Stimulated activated CD4-positive, alpha-beta T cell treated with anti-CD3 and anti-CD28 coated beads, TNF-alpha, amount 100 ng/mL, for 24 hours (primary cell): Measurements from ENCODE around the gene ANKS6.

Source experiments
- DNase-seq, 3 experiments: peaks; one replicate each; pipeline ENCODE4 v3.0.0-alpha.2; 2020; ENCODE audit warnings: low read depth in 3 of 3

ANKS6 gene

GRCh38 chr9:98791608-98792490 lies 4.5 kb downstream of the ANKS6 start:
- DNase-seq = no peak

DNA sequence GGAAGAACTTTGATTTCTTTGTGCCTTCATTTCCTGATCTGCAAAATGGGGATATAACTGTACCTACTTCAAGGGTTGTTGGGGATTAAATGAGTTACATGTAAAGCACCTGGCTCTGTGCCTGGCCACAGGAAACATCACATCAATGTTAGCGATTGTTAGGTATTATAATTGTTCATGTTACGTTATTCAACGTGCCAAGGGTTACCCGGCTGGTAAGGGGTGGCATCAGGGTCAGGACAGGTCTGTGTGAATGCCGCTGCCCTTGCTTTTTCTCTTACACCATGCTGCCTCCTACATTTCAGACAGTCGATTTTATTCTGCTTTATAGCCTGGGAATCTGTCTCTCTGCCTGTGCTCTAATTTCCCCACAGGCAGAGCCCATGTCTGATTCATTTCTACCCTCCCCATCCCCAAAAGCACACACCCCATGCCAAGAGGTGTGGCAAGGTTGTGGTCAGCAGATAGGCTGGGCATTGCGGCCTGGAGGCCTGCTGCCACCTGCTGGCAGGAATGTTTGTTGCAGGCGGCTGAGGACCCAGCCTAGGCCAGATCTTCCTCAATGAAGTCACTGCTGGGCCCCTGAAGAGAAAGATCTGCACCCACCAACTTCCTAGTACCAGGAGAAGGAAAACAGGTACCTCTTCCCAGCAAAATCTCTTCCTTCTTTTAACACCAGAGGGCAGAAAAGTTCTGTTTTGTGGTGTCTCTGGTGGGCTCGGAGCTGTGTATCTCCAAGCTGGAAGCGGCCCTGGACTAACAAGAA lies 5.3 kb downstream of the ANKS6 start:
- peak in 2 of 3 experiments; percentile 28 to 59 for DNase-seq

GRCh38 chr9:98790134-98790841 lies 6.1 kb downstream of the ANKS6 start:
- no peak for DNase-seq

GRCh38 chr9:98789483-98790133 lies 6.7 kb downstream of the ANKS6 start:
- no peak for DNase-seq

GRCh38 chr9:98787766-98788335 lies 8.5 kb downstream of the ANKS6 start:
- DNase-seq = no peak

DNA sequence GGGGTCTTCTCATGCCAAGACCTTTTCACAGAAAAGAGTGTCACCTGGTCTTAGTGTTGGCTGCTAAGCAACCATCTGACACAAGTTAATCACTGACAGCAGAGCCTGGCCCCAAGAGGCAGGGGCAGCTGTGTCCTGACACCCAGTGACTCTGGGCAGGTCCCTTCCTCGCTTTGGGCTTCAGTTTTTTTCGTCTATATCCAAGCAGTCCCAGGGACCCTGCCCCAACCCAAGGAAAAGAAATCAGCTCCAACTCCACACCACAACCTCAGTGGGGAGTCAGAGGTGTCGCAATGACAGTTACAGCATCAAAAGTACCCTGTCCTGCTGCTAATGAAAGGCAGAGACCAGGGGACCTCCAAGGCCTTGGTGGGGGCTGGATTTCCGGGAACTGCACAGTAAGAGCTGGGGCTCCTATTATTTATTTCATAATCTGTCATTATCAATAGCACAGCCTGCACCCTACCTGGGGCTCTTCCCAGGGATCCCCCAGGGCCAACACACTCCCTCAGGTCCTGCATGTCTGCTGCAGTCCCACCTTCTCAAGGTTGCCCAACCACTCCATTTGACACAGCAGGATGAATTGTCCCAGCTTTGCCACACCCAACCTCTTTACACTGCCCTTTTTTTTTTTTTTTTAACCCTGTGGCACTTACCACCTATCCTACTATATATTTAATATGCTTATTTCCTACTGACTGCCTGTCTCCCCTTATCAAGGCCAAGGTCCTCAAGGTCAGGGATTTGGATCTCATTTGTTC lies 9.4 kb downstream of the ANKS6 start:
- DNase-seq = no peak

DNA sequence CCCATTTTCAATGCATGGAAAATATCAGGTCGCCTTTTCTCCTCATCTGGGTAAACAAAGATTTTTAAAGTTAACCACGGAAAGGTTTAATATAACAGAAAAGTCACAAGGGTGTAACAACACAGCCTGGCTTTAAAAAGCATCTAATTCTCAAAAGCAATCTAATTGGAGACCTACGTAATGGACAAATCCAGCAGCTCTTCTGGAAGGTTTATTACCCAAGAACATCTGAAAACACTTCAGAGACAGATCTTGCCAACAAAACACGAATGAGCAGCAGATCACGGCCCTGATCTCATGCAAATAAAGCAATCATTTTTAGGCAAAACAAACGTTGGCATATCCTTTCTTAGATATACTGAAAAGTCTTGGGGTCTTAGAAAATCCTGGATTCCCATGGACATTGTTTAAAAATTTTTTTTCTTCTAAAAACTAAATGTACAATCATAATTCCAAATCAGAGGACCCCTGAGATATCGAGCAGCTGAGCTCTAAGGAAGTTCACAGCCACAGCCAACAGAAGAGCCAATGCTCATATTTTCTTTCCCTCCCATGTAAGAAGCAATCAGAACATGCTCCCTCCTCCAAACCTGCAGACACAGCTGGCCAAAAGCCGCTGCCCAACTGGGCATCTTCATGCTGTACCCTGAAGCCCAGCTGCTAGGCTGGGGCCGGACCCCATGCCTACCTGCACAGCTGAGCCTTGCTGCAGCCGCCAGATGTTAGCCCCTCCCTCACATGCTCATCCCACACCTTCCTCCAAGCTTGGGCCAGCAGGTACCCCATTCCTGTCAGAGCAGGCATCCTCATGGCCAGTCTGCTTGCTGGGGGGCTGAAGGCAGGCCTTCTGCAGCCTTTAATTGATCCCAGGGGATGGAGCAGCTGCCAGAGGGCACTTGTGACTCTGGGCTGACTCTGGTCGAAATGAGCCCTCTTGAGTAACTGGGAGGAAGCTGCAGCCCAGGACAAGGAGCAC lies 11.2 kb downstream of the ANKS6 start:
- no peak for DNase-seq

DNA sequence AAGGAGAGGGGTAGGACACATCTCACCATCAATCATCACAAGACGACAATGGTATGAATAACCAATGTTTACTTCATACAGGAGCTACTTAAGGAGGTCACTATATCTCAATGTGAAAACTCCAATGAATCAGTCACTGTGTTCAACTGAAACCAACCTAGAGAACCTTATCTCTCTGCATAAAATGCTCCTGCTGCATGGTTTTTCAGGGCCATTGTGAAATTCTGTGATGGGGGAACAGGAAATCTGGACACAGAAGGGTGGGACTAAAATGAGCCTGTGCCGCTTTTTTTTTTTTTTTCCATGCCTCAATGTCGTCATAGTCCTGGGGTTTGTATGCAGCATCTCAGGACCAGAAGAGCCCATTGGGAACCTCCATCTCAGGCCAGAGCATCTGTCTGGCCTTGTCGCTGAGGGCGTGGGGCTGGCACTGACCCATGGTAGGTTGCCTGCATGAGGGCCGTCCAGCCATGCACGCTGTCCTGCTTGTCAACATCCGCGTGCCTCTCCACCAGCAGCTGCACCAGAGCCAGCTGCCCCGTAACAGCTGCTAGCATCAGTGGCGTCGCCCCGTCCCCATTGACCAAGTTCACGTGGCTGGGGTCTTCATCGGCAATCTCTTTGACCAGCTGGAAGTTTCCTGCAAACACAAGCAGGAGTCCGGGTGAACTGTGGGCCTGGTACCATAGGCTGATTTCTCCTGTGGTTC lies 12.7 kb downstream of the ANKS6 start:
- no peak for DNase-seq

DNA sequence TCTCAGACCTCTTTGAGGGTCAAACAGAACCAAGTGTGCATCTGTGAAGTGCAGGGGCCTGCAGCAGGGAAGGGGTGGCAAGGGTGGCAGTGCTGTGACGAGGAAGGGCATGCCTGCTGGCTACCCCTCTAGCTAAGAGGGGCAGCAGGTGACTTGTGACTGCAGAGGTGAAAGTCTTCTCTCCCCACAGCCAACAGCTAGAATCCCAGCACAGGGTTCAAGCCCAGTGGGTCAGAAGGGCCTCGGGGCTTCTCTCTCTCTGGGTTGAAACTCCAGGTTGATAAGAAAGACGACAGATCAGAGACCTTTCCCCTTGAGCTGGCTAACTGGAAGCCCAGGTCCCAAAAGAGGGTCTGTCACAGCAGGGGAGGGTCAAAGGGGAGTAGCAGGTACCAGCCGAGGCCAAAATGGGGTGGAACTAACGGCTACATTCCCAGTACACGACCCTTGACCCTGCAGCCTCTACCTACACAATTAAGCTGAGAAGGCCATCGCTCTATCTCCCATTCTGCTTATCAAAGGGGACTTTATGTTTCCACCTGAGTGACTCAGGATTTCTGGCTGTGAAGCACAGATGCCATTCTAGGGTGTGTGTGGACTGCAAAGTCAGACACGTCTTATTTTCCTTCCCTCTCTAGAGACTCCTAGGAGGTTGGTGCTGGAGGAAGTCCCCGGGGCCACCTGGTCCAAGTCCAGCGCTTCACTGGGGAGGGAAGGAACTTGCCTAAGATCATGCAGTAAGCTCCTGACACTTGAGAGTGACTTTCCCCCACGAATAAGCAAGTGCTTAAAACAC lies 14.6 kb downstream of the ANKS6 start:
- DNase-seq = no peak

DNA sequence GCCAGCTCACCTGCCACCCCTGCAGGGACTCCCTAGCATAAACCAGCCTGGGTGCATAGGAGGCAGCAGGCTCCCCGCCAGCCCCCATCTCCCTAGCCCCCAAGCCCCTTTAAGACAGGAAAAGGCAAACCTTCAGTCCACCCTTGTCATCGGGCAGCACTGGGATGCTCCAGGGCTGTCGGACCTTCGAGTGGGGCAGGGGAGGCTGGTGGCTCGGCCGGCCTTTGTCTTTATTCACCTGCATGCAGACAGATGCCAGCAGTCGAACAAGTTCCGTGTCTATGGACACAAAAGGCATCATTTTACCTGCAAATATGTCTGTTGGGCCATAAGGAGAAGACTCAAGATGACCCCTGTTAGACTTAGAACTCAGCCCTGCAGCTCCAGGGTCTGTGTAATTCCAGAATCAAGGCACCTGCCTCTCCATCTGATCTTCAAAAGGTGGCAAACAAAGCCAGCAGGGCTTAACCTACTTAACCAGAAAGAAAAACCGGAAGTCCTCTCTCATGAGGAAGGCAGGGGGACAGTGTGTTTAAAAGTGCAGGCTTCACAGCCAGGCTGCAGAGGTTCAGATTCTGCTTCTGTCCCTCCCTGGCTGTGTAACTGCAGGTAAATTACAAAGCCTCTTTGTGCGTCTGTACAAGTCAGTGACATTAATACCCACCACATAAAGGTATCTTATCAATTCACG lies 16.2 kb downstream of the ANKS6 start:
- no peak for DNase-seq

DNA sequence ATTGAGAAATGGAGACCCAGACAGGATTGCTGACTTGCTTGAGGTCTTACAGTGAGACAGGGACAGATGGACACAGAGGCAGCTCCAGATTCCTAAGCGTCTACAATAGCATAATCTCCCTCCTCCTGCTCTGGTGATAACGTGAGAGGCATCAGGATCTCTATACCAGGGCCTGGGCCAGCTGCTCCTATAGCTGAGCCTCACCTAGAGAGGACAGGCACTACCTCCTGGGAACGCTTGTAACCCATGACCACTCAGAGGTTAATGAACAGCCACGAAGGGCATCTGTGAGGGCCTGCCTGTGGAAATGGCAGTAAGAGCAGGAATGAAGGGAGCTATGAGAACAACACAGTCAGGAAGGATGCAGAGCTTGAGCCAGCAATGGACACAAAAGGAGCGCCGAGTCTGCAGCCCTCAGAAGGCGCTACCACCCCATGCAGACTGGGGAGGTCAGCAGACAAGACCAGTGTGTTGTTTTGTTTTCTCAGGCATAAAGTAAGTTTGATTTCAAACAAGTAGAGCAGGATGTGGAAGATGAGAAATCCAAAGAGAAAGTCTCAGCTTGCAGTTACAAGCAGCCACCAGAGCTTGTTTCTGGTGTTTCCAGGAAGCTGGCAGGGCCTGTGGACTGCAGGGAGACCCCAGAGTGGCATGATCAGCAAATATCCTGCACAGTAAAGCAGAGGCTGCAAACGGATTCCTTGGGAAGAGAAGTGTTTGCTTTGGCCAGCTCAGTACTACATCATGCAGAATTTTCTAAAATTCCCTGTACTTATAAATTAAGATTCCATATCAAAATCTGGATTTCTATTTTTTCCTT lies 17.4 kb downstream of the ANKS6 start:
- DNase-seq = no peak

GRCh38 chr9:98778251-98778650 lies 18.1 kb downstream of the ANKS6 start:
- no peak for DNase-seq

DNA sequence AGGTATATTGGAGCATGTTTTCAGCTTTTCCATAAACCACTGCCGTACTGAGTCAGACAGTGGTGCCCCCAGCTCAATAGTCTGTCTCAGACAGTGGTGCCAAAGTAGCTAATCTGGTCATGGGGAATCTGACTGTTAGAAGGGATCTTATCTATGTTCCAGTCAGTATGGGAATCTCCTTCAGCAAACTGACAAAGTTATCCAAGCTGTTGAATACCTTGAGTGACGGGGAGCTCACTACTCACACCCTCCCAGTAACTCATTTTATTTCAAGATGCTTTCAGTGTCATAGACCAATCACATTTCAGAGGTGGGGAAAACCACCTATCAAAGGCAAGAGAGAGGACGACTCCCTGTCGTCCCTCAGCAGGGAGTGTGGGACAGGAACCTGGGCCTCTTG lies 18.7 kb downstream of the ANKS6 start:
- DNase-seq = no peak

DNA sequence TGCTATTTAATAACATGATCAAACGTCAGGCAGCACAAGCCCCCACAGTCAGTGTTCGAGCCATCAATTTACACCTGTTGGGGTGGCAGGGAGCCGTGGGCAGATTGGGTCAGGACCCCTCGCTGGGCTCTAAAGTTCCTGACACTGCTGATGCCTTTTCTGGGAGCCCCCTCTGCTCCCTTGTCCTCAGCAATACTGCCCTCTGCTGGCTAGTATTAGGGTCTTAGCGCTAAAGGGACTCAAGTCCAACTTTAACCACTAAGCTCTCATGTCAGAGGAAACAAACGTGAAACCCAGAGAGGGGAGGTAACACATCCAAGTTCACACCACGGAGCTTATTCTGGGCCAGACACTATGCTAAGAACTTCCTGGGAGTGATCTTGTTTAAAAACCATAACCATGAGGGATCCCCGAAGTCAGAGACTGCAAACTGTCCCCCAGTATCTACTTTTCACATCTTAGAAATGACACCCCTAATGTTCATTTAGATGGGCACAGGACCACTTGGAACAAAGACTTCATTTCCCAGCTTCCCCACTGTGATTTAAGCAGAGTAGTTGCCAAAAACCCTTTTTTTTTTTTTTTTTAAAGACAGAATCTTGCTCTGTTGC lies 20.4 kb downstream of the ANKS6 start:
- DNase-seq = peak in 1 of 3 experiments; percentile 9

DNA sequence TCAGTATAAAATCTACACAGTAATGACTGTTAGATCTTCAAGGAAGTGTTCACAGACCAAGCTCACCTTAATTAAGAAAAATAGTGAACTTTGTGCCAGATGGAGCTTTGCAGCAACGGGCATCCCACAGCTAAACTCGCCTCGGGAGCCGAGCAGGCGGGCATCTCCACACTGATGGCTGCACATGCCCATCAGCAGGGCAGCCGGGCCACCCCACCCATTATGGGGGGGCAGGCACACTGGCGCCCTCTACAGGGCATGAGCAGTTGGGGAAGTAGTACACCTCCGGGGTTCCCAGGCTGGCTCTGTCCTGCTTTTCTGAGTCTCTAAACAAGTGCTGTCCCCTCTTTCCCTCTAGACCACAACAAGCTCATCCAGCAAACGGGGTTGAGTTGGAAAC lies 21.6 kb downstream of the ANKS6 start:
- DNase-seq = peak in 1 of 3 experiments; percentile 22

- DNase-seq = no peak
Observed at GRCh38 chr9:98773721-98774120, 22.6 kb downstream of the ANKS6 start.
